Immature natural killer cell (primary cell): Measurements from ENCODE around the gene SBNO2. TPM values are rescaled to one million over a fixed set of nuclear protein-coding genes. Genes with fewer than 3 reads are reported as not detected.
"Not testable (repeated sequence)": the region's sequence is repeated elsewhere in the genome, so short reads cannot be mapped to it uniquely, and the experiment has no call there.

Source experiments
- DNase-seq, 3 donors: peaks; one replicate each; pipeline ENCODE4 v3.0.0; 2022; ENCODE audit warnings: mixed read lengths in 1 of 3
- H3K27ac Mint-ChIP-seq, 6 donors: one replicate each; pipeline ENCODE4 v1.8.0; 2020; ENCODE audit warnings: mixed read lengths in 6 of 6, mild to moderate bottlenecking in 5 of 6, inconsistent platforms in 4 of 6, moderate library complexity in 3 of 6
- H3K27me3 Mint-ChIP-seq, 3 donors: one replicate each; pipeline ENCODE4 v1.8.0; 2020 to 2021; ENCODE audit warnings: low read depth in 3 of 3, mild to moderate bottlenecking in 3 of 3, mixed read lengths in 3 of 3, moderate library complexity in 3 of 3, inconsistent platforms in 1 of 3
- H3K36me3 Mint-ChIP-seq, 3 donors: one replicate each; pipeline ENCODE4 v1.8.0; 2020; ENCODE audit warnings: mixed read lengths in 3 of 3, inconsistent platforms in 2 of 3, mild to moderate bottlenecking in 2 of 3
- H3K4me1 Mint-ChIP-seq, 2 donors: one replicate each; pipeline ENCODE4 v1.8.0; 2020; ENCODE audit warnings: inconsistent platforms in 2 of 2, mild to moderate bottlenecking in 2 of 2, mixed read lengths in 2 of 2, moderate library complexity in 1 of 2
- H3K4me3 Mint-ChIP-seq, 5 donors: one replicate each; pipeline ENCODE4 v1.8.0; 2020; ENCODE audit warnings: mild to moderate bottlenecking in 5 of 5, mixed read lengths in 5 of 5, inconsistent platforms in 3 of 5, moderate library complexity in 3 of 5
- H3K9me3 Mint-ChIP-seq, 6 donors: one replicate each; pipeline ENCODE4 v1.8.0; 2020; ENCODE audit warnings: mild to moderate bottlenecking in 6 of 6, mixed read lengths in 6 of 6, inconsistent platforms in 4 of 6, moderate library complexity in 3 of 6
- polyA plus RNA-seq, 3 donors: library from polyadenylated mRNA; unstranded; fragments of 300-500 nt; fragmentation: Illumina TruSeq; gene quantifications; one replicate each; pipeline ENCODE4 v1.2.3, GENCODE V29; 2021

Gene SBNO2
- polyA plus RNA-seq, 3 donors from 2014 or later: 0.27 to 3.4 (median 0.89) TPM

- Mint-ChIP-seq H3K27me3 (peaks cover 0 to 5% (median 3%) of the 10 kb centered on the region in 3 donors), H3K4me1 (no peaks in the 10 kb centered on the region), H3K27ac (no peak overlapping the region), H3K9me3 (no peaks in the 10 kb centered on the region), H3K4me3 (no peak overlapping the region), H3K36me3 (peaks cover 0 to 5% (median 0%) of the 10 kb centered on the region in 3 donors)
- DNase-seq: no peak
Observed at GRCh38 chr19:1115646-1116420, 58.2 kb downstream of the SBNO2 start.

- H3K36me3 Mint-ChIP-seq, DNase-seq, H3K9me3 Mint-ChIP-seq, H3K4me3 Mint-ChIP-seq, H3K4me1 Mint-ChIP-seq, H3K27ac Mint-ChIP-seq, H3K27me3 Mint-ChIP-seq: not testable (repeated sequence)
Observed at GRCh38 chr19:1114728-1115127, 59.3 kb downstream of the SBNO2 start.

DNA sequence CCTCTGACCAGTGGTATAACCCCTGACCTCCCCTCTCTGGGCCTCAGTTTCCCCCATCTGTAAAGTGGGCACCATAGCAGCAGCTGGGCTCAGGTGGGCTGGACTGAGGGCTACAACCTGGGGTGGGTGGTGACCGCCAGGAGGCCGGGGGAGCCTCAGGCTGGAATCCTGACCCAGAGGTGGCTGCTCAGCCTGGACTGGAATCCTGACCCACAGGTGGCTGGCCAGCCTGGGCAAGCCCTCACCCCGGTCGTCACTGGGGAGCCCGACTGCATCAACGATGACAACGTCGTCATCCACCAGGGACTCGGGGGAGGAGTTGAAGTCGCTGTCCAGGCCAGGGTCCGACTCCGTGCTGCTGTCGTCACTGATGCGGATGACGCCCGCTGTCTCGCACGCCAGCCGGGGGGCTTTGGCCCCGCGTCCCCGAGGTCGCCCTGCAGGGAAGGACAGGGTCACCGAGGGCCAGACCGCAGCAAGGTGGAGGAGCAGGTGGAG lies 60.0 kb downstream of the SBNO2 start:
- DNase-seq: no peak
- H3K36me3 Mint-ChIP-seq: peaks cover 0 to 5% (median 0%) of the 10 kb centered on the region in 3 donors
- H3K27ac Mint-ChIP-seq: peak overlapping the region in 1 of 6 donors; percentile 11

GRCh38 chr19:1113030-1113985 lies 60.8 kb downstream of the SBNO2 start:
- H3K36me3 Mint-ChIP-seq: peaks cover 0 to under 1% (median 0%) of the 10 kb centered on the region in 3 donors
- DNase-seq: peak; percentile 87 to 90 (median 88)
- peak overlapping the region in 3 of 6 donors; percentile 10 to 34 (median 12) for H3K27ac Mint-ChIP-seq
- no peaks in the 10 kb centered on the region for H3K4me1 Mint-ChIP-seq
- H3K9me3 Mint-ChIP-seq: no peaks in the 10 kb centered on the region
- H3K27me3 Mint-ChIP-seq: peaks cover 0 to 9% (median 3%) of the 10 kb centered on the region in 3 donors
- H3K4me3 Mint-ChIP-seq: no peak overlapping the region

More for the DNA sequence above, 60.0 kb downstream of the SBNO2 start:
- H3K9me3 Mint-ChIP-seq: no peaks in the 10 kb centered on the region
- peaks cover 0 to 8% (median 3%) of the 10 kb centered on the region in 3 donors for H3K27me3 Mint-ChIP-seq
- no peak overlapping the region for H3K4me3 Mint-ChIP-seq
- H3K4me1 Mint-ChIP-seq: no peaks in the 10 kb centered on the region

GRCh38 chr19:1112268-1113029 lies 61.6 kb downstream of the SBNO2 start:
- Mint-ChIP-seq H3K27ac (no peak overlapping the region), H3K36me3 (no peaks in the 10 kb centered on the region), H3K27me3 (peaks cover 0 to 5% (median 3%) of the 10 kb centered on the region in 3 donors), H3K9me3 (no peaks in the 10 kb centered on the region), H3K4me3 (no peak overlapping the region), H3K4me1 (no peaks in the 10 kb centered on the region)
- DNase-seq: no peak

GRCh38 chr19:1111641-1112267 lies 62.3 kb downstream of the SBNO2 start:
- no peak for DNase-seq
- no peak overlapping the region for H3K27ac Mint-ChIP-seq
- no peak overlapping the region for H3K4me3 Mint-ChIP-seq
- H3K36me3 Mint-ChIP-seq: no peaks in the 10 kb centered on the region
- H3K9me3 Mint-ChIP-seq: no peaks in the 10 kb centered on the region
- H3K4me1 Mint-ChIP-seq: no peaks in the 10 kb centered on the region
- H3K27me3 Mint-ChIP-seq: peaks cover 0 to 9% (median 4%) of the 10 kb centered on the region in 3 donors

DNA sequence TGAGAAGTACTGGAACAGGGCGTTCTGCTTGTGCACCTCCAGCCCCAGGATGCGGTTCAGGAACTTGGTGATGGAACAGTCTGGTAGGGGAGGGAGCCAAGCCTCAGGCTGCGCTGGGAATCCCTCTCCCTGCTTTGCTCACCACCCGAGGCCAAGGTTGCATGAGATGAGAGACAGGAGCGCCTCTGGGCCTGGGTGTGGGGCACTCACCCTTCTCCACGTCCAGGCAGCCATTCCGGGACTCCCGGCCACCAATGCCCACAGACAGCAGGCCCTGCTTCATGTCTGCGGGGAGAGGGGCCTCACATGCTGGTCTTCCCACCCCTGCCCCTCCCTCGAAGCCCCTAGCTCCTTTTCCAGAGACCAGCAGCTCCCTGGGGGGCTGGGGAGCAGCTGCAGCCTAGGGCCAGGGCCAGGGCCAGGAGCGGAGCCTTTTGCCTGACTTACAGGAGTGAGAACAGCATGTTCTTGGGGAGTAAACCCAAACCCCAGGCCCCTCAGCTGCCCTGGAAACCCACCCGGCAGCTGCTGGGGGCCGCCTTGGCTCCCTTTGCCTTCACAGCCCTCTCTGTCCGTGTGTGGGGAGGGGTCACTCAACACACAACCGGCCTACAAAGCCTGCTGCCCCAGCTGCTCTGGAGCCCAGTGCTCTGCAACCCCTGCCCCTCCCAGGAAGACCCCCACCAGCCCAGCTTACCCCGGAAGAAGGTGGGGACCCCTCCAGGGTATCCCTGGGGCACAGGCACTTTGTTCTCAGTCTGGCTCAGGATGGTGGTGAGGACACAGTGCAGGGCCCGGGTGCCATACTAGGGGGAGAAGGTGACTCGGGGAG lies 63.0 kb downstream of the SBNO2 start:
- H3K4me3 Mint-ChIP-seq: no peak overlapping the region
- no peak for DNase-seq
- H3K27ac Mint-ChIP-seq: no peak overlapping the region
- peaks cover 0 to under 1% of the 10 kb centered on the region in 2 donors for H3K4me1 Mint-ChIP-seq
- no peaks in the 10 kb centered on the region for H3K36me3 Mint-ChIP-seq
- no peaks in the 10 kb centered on the region for H3K9me3 Mint-ChIP-seq
- H3K27me3 Mint-ChIP-seq: peaks cover 0 to 9% (median 7%) of the 10 kb centered on the region in 3 donors

DNA sequence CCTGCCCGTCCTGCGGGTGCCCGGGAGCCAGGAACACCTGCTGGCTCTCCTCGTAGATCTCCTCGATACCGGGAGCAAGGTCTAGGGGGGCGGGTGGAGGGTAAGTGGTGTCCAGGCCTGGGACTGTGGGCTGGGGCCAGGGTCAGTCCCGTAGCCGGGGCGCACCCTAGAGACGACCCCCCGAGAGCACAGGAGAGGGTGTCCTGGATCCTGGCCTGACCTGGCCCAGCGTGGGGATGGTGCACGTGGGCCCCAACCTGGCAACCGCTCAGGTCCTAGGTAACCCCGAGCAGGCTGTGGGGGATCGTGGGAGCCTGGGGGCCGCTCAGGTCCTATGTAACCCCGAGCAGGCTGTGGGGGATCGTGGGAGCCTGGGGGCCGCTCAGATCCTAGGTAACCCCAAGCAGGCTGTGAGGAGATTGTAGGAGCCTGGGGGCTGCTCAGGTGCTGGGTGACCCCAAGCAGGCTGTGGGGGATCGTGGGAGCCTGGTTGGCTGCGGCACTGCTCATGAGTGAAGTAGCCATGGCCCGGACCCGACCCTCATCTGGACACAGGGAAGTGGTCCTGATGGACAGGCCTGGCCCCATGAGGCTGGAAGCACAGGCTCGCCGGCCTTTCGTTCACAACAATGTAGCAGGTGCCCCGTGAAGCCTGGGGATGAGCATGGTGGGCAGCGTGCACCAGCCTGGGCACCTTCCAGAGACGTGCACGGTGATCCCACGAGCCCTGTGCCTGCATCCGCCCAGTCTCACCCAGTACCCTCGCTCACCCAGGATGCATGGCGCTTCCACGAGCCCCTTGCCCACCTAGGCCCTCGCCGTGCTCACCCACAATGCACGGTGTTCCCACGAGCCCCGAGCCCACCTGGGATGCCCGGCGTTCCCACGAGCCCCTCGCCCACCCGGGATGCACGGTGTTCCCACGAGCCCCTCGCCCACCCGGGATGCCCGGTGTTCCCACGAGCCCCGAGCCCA lies 64.1 kb downstream of the SBNO2 start:
- H3K27me3 Mint-ChIP-seq: peaks cover 4 to 12% (median 11%) of the 10 kb centered on the region in 3 donors
- no peak overlapping the region for H3K27ac Mint-ChIP-seq
- no peak for DNase-seq
- no peak overlapping the region for H3K4me3 Mint-ChIP-seq
- H3K36me3 Mint-ChIP-seq: no peaks in the 10 kb centered on the region
- peaks cover 0 to 6% of the 10 kb centered on the region in 2 donors for H3K4me1 Mint-ChIP-seq
- H3K9me3 Mint-ChIP-seq: no peaks in the 10 kb centered on the region

DNA sequence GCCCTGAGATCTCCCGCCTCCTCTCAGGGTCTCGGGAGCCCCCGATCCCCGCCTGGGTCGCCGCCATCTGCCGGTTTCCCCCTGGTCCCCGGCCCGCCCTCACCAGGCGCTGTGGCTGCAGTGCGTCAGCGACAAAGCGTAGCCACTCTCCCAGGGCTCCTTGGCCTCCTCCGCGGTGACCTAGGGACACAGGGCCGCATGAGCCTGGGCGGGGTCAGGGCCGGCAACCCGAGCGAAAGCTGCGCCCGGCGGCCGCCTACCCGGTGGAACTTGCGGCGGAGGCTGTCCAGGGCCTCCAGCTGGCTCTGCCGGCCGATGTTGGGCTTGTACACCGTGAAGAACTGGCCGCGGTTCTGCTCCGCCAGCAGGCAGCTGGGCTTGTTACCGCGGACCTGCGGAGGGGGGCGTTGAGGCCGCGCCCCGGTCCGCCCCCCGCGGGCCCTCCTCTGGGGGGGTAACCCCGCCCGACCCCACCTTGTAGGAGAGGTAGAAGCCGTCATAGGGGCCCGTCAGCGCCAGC lies 65.0 kb downstream of the SBNO2 start:
- H3K9me3 Mint-ChIP-seq: no peaks in the 10 kb centered on the region
- DNase-seq: no peak
- no peak overlapping the region for H3K27ac Mint-ChIP-seq
- H3K36me3 Mint-ChIP-seq: no peaks in the 10 kb centered on the region
- peaks cover 4 to 12% (median 11%) of the 10 kb centered on the region in 3 donors for H3K27me3 Mint-ChIP-seq
- H3K4me1 Mint-ChIP-seq: peaks cover 0 to 7% of the 10 kb centered on the region in 2 donors
- no peak overlapping the region for H3K4me3 Mint-ChIP-seq

DNA sequence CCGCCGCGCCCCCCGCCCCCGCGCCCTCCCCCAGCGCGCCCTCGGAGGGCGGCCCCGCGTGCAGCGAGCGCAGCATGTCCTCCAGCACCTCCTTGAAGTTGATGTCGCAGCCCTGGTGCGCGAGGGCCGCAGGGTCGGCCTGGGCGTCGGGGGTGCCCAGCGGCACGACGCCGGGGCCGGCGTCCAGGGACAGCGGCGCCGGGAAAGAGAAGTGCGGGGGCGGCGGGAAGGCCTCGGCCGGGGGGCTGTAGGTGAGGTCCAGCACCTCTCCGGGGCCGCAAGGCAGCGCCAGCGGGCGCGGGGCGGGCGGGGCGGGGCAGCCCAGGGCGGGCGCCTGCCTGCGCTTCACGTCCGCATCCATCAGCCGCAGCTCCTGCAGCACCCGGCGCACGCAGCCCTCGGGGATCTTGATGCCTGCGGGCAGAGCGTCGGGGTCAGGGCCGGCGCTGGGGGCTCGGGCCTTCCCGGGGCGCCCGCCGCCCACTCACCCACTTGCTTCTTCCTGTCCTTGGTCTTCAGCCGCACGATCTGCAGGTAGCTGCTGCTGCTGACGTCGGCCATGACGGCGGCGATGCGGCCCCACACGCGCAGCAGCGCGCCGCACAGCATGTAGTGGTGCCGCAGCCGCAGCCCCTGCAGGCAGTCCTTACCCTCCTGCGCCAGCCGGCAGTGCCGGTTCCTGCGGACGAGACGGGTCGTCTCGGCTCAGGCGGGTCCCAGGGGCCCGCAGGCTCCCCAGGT lies 65.6 kb downstream of the SBNO2 start:
- Mint-ChIP-seq H3K4me3 (no peak overlapping the region), H3K9me3 (no peaks in the 10 kb centered on the region), H3K27ac (no peak overlapping the region), H3K27me3 (peaks cover 6 to 15% (median 15%) of the 10 kb centered on the region in 3 donors), H3K4me1 (peaks cover 2 to 9% of the 10 kb centered on the region in 2 donors), H3K36me3 (no peaks in the 10 kb centered on the region)
- no peak for DNase-seq
